Middle frontal gyrus (tissue), 1 donor: ENCODE results near the gene INTS15.

Source experiments
- DNase-seq: peaks from one replicate; pipeline ENCODE4 v3.0.0-alpha.2; 2015; ENCODE audit warnings: low spot score; ENCODE audit errors: extremely low spot score

The INTS15 gene

GRCh38 chr7:6642239-6642839 lies 52.5 kb downstream of the INTS15 start:
- no peak for DNase-seq

- no peak for DNase-seq
Observed at GRCh38 chr7:6642861-6643640, 53.2 kb downstream of the INTS15 start.

- DNase-seq: no peak
Observed at GRCh38 chr7:6643915-6644625, 54.2 kb downstream of the INTS15 start.

GRCh38 chr7:6644728-6645127 lies 54.9 kb downstream of the INTS15 start:
- DNase-seq: no peak

GRCh38 chr7:6646465-6646864 lies 56.6 kb downstream of the INTS15 start:
- no peak for DNase-seq

GRCh38 chr7:6647080-6647479 lies 57.3 kb downstream of the INTS15 start:
- no peak for DNase-seq

- no peak for DNase-seq
Observed at GRCh38 chr7:6647541-6647940, 57.7 kb downstream of the INTS15 start.

GRCh38 chr7:6648066-6648814 lies 58.4 kb downstream of the INTS15 start:
- DNase-seq: no peak

GRCh38 chr7:6648815-6649104 lies 58.9 kb downstream of the INTS15 start:
- no peak for DNase-seq

GRCh38 chr7:6649241-6649961 lies 59.6 kb downstream of the INTS15 start:
- DNase-seq: no peak

- no peak for DNase-seq
Observed at GRCh38 chr7:6650086-6650485, 60.3 kb downstream of the INTS15 start.

- DNase-seq: no peak
Observed at GRCh38 chr7:6650521-6651011, 60.7 kb downstream of the INTS15 start.

- DNase-seq: no peak
Observed at GRCh38 chr7:6651851-6652445, 62.1 kb downstream of the INTS15 start.

- DNase-seq: no peak
Observed at GRCh38 chr7:6652446-6653011, 62.7 kb downstream of the INTS15 start.

GRCh38 chr7:6653071-6654003 lies 63.5 kb downstream of the INTS15 start:
- DNase-seq: no peak

- DNase-seq: no peak
Observed at GRCh38 chr7:6654113-6654841, 64.5 kb downstream of the INTS15 start.

GRCh38 chr7:6654842-6655610 lies 65.2 kb downstream of the INTS15 start:
- DNase-seq: no peak
